HG03521 (cell line): ENCODE measurements around the gene DOK4.

Source experiments
- ATAC-seq: cut with Tn5 transposase; IDR thresholded peaks from one replicate; pipeline ENCODE4 v1.9.1; 2021; ENCODE audit warnings: mild to moderate bottlenecking, moderate library complexity; ENCODE audit not compliant: unreplicated experiment

DOK4 gene

DNA sequence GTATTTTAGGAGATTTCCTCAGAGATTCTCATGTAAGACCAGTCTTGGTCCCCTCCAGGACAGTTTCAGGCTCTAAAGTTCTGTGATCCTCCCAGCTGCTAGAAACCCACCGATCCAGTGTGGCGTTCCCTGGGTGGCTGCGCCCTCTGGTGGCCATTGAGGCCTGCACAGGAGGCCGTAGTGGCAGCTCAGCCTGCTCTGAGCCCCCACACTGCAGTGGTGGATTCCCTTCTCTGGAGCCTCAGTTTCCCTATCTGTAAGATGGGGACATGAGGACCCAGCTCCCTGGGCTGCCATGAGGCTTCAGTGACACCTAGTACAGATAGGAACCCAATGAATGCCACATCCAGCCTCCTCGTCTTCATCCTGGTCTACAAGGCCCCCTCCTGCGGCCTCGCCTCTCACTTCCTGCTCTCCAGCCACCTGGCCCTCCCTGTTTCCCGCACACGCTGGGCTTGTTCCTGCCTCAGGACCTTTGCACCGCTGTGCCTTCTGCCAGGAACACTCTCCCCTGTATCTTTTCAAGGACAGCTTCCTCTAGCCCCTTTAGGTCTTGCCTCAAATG lies 33.6 kb upstream of the DOK4 start:
- ATAC-seq, result no peak

DNA sequence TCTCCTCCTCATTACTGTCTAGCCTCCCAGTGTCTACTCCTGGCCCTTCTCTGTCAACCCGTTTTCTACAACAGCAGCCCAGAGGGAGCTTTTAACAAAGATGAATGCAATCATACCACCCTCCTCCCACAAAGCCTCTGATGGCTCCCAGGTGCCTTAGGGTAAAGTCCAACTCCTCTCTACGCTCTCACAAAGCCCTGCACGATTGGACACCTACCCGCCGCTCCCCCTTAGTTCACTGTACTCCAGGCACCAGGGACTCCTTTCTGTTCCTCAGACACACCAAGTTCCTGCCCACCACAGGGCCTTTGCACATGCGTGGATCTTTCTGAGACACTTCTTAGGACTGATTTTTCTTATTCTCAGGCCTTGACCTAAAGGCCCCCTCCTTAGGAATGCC lies 32.6 kb upstream of the DOK4 start:
- ATAC-seq, result no peak

DNA sequence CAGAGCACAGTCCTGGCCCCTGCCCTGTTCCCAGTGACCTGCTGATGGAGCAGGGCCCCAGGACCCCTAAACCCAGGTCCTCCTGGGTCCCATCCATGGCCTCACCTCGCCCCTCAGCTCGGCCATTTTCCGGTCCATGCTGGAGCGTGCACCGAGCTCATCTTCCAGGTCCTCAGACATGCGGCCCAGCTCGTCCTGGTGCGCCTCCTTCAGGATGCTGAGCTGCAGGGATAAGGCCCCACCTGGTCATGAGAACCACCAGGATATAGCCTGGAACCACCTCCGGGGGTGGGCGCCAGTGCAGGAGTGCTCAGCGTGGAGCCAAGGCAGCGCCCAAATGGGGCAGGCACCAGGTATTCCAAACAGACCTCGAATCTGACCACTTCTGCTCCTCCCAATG lies 32.2 kb upstream of the DOK4 start:
- ATAC-seq, result no peak

DNA sequence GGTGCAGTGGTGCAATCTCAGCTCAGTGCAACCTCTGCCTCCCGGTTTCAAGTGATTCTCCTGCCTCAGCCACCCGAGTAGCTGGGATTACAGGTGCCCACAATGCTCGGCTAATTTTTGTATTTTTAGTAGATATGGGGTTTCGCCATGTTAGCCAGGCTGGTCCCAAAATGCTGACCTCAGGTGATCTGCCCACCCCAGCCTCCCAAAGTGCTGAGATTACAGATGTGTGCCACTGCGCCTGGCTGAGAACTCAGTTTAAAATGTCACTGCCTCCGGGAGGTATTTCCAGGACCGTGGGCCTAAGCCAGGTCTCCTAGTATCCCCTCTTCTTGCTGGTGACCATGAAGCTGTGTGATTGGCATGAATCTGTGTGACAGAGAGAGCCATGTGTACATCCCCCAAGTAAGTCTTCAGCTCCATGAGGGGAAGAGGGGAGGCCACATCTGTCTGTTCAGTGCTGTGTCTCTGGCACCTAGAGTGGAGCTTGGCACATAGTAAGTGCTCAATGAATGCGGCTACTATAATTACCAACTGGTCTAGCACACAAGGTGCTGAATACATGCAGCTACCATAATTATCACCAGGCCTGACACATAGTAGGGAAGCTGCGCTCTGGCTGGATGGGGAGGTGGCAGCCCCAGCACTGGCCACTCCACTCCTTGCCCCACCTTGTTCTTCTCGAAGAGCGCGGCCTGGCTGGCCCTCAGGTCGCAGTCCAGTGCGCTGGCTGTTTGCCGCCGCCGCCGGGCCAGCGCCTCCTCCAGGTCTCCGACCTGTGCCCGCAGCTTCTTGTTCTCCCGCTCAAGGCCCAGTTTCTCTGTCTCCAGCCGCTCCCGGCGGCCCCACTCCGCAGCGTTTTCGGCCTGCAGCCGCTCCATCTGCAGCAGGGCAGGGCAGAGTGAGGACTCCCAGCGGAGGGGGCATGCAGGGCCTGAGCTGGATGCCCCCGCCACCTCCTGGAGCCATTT lies 31.4 kb upstream of the DOK4 start:
- ATAC-seq, result no peak

DNA sequence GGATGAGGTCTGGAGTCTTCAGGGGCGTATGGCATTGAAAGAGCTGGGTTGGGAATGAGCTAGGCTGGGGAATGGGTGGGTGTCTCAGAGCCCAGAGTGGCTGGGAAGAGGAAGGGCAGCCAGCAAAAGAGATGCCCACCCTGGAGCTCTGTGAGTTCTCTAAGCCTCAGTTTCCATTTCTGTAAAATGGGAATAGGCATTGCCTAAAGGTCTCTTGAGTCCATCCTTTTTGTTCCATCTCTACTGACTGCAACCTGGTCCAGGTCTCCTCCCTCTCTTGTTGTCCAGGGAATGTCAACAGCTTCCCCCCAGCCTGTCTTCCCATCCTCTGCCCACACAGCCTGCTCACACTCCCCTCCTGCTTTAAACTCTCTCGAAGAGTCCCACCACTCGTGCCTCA lies 30.5 kb upstream of the DOK4 start:
- no peak for ATAC-seq

DNA sequence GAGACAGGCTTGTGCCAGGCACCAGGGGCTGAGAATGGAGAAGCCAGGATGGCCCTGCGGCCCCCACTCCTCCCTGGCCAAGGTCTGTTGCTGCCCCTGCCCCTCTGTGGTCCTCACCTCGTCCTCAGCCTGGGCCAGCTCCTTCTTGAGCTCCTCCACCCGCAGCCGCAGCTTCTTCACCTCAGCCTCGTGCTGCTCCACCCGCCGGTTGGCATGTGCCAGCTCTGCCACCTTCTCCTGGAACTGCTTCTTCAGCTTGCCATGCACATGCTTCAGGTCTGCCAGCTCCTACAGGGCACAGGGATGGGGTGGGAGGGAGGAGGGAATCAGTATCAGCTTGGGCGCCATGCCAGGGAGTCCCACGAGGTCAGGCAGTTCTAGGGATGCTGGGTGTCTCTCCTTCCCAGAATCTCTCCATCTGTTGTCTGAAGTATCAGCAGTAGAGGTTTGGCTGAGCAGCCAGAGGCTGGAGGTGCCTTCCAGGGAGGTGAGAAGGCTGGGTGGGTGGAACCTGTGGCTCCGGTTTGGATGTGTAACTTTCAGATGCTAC lies 30.0 kb upstream of the DOK4 start:
- ATAC-seq, result no peak

- no peak for ATAC-seq
Observed at GRCh38 chr16:57514791-57515600, 28.7 kb upstream of the DOK4 start.

DNA sequence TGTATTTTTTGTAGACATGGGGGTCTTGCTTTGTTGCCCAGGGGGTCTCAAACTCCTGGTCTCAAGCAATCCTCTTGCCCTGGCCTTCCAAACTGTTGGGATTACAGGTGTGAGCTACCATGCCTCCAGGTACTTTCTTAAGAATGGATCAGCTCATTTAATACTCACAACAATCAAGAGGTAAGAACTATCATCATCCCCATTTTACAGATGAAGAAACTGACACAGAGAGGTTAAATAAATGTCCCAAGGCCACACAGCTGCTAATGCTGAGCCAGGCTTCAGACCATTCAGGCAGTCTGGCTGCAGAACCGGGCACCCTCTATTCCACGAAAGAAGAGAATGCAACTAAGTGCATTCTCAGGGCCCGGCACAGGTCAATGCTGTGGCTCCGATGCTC lies 28.1 kb upstream of the DOK4 start:
- no peak for ATAC-seq

GRCh38 chr16:57513371-57514102 lies 27.2 kb upstream of the DOK4 start:
- ATAC-seq, result no peak

GRCh38 chr16:57512296-57513001 lies 26.2 kb upstream of the DOK4 start:
- ATAC-seq, result no peak

GRCh38 chr16:57510016-57510871 lies 24.0 kb upstream of the DOK4 start:
- no peak for ATAC-seq

DNA sequence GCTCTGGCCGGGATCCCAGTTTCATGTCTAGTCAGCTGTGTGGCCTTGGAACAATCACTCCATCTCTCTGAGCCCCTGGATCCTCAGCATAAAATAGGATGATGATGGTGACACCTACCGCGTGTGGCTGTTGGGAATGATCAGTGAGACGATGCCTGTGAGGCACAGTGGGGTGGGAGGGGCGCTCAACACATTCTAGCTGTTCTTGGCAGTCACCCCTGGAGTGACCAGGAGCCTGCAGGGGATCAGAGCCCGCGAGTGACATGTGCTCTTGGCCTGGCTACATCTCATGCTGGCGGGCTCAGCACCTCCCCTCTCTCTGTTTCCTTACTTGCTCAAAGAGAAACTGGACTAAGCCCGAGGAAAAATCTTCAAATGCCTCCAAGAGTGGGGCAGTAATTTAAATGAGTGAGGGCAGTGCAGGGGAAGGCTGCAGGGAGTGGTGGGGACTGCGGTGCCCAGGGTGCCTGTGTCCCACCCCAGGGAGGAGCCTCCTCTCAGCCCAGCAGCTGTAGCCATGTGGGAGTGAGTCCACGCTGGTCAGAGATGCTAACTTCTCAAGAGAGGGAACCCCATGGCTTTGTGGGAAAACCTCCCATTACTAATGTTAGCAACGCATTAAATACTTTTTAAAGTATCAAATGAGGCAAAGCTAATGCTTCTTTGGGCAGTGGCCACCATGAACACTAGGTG lies 23.1 kb upstream of the DOK4 start:
- no peak for ATAC-seq

DNA sequence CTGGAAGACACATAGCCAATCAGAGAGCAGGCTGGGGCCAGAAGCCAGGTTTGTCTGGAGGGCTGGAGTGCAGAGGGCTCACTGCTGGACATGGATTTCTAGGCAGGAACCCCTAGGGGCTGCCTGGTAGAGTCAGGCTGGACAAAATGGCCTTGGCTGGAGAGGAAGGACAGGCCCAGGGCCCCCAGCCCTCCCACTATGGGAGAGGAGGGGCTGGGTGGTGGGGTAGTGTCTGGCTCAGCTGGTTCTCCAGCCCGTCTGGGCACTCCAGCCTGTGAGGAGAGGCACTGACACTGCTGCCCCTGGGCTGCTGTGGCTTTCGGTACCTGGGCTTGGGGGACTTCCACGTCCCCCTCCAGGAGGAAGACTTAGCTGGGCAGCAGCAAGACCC lies 21.7 kb upstream of the DOK4 start:
- no peak for ATAC-seq

- ATAC-seq, result no peak
Observed at GRCh38 chr16:57507136-57508034, 21.1 kb upstream of the DOK4 start.

GRCh38 chr16:57505169-57505568 lies 18.9 kb upstream of the DOK4 start:
- no peak for ATAC-seq

GRCh38 chr16:57504491-57504890 lies 18.2 kb upstream of the DOK4 start:
- ATAC-seq, result no peak

DNA sequence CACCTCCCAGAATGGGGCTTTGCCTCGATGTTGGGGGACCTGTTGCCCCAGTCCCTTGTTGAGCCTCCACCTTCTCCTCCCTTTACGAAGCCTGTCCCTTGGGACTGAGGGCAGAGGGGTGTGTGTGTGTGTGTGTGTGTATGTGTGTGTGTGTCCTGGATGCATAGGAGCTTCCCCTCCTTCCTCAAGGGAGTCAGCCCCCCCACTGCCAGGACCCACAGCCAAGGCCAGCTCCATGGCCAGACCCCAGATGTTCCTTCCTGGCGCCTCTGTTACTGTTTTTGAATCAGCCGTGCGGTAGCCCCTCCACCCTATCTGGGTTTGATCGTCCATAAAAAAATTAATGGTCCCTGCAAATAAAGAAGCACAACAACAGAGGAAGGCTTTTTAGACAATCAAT lies 17.7 kb upstream of the DOK4 start:
- ATAC-seq, result no peak

GRCh38 chr16:57503366-57503765 lies 17.1 kb upstream of the DOK4 start:
- no peak for ATAC-seq
